OCI-LY1 (cell line): Measurements from ENCODE around the gene KCNH3.

ENCODE experiments used
- H2AFZ ChIP-seq: fragments of 200-600 bp; sonication (generic), shearing (Covaris generic); 2 replicates; pipeline ENCODE4 v1.6.0; 2014; ENCODE audit warnings: antibody characterized with exemption, mild to moderate bottlenecking, low read length
- H3F3A ChIP-seq: fragments of 200-600 bp; sonication (generic), shearing (Covaris generic); 2 replicates; pipeline ENCODE4 v1.6.0; 2014; ENCODE audit warnings: mild to moderate bottlenecking, antibody characterized with exemption, low read length, moderate library complexity; ENCODE audit not compliant: insufficient read depth
- H3K27ac ChIP-seq: fragments of 200-600 bp; sonication (generic); 2 replicates; pipeline ENCODE4 v1.5.1; 2014; ENCODE audit warnings: low read length, mixed run types, mild to moderate bottlenecking, low read depth; ENCODE audit not compliant: poor library complexity, severe bottlenecking
- H3K27me3 ChIP-seq: fragments of 200-600 bp; sonication (generic); 2 replicates; pipeline ENCODE4 v1.6.0; 2014; ENCODE audit warnings: antibody characterized with exemption, mild to moderate bottlenecking, low read length, moderate library complexity; ENCODE audit not compliant: insufficient read depth
- H3K36me3 ChIP-seq: fragments of 200-600 bp; sonication (generic); 2 replicates; pipeline ENCODE4 v1.6.1; 2014; ENCODE audit warnings: mild to moderate bottlenecking, antibody characterized with exemption, low read length, moderate library complexity, mixed read lengths; ENCODE audit not compliant: insufficient read depth
- H3K4me1 ChIP-seq: fragments of 200-600 bp; sonication (generic); 2 replicates; pipeline ENCODE4 v1.5.1; 2014; ENCODE audit warnings: mild to moderate bottlenecking, low read length, moderate library complexity; ENCODE audit not compliant: insufficient read depth, severe bottlenecking
- H3K4me2 ChIP-seq: fragments of 200-600 bp; sonication (generic), shearing (Covaris generic); 2 replicates; pipeline ENCODE4 v1.6.1; 2014; ENCODE audit warnings: low read length
- H3K4me3 ChIP-seq: fragments of 200-600 bp; sonication (generic); 2 replicates; pipeline ENCODE4 v1.5.1; 2014; ENCODE audit warnings: low read length, low read depth, mild to moderate bottlenecking, mixed read lengths; ENCODE audit not compliant: poor library complexity, severe bottlenecking
- H3K79me2 ChIP-seq: fragments of 200-600 bp; shearing (Covaris generic); 2 replicates; pipeline ENCODE4 v1.6.1; 2016; ENCODE audit warnings: mixed run types, low read length, mixed read lengths; ENCODE audit not compliant: insufficient read depth
- H3K9ac ChIP-seq: fragments of 200-600 bp; sonication (generic), shearing (Covaris generic); 2 replicates; pipeline ENCODE4 v1.6.1; 2014; ENCODE audit warnings: mild to moderate bottlenecking, low read length, mixed read lengths
- H3K9me2 ChIP-seq: fragments of 200-600 bp; sonication (generic), shearing (Covaris generic); 2 replicates; pipeline ENCODE4 v1.6.1; 2014; ENCODE audit warnings: low read depth, mild to moderate bottlenecking, low read length, mixed read lengths
- H3K9me3 ChIP-seq: fragments of 200-600 bp; shearing (Covaris generic); 2 replicates; pipeline ENCODE4 v1.6.1; 2014; ENCODE audit warnings: low read length, mixed read lengths
- H4K20me1 ChIP-seq: fragments of 200-600 bp; sonication (generic), shearing (Covaris generic); 2 replicates; pipeline ENCODE4 v1.6.0; 2016; ENCODE audit warnings: mild to moderate bottlenecking, low read length; ENCODE audit not compliant: insufficient read depth
- EZH2 ChIP-seq: fragments of 200-600 bp; sonication (generic), shearing (Covaris generic); IDR thresholded peaks from 2 replicates; pipeline ENCODE4 v1.8.0; 2017; ENCODE audit warnings: borderline replicate concordance, mixed run types, mild to moderate bottlenecking, antibody characterized with exemption, low read length, moderate library complexity, mixed read lengths
- TF ChIP-seq, protein P1 (sequence below): fragments of 200-600 bp; sonication (generic), shearing (Covaris generic); IDR thresholded peaks from 2 replicates; pipeline ENCODE4 v1.5.1; 2017; ENCODE audit warnings: mild to moderate bottlenecking, antibody characterized with exemption, low read length, moderate library complexity, mixed read lengths

Gene KCNH3

GRCh38 chr12:49598527-49598926 lies 59.7 kb downstream of the KCNH3 start:
- H3K4me3 ChIP-seq, result no peak overlapping the region

DNA sequence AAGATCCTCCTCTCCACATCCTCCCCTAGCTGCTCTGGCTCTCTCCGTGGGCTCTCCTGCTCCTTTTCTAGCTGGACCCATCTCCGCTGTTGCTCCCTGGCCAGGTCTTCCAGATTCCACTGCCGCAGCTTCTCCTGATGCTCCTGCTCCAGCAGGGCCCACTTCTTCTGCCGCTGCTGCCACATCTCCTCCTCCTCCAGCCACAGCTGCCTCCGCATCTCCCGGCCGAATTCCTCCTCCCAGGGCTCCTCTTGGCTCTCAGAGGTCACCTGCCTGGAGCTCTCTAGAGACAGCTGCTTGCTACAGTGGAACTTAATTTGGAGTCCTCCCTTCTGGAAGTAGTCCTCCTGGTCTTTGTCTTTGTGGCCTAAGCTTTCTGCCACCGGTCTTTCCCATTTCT lies 61.1 kb downstream of the KCNH3 start:
- Histone ChIP-seq H3K36me3 (no peaks in the 10 kb centered on the region), H4K20me1 (no peaks in the 10 kb centered on the region), H3K27me3 (no peaks in the 10 kb centered on the region), H3K4me3 (no peak overlapping the region), H3K9me3 (no peaks in the 10 kb centered on the region), H3K79me2 (no peaks in the 10 kb centered on the region), H3F3A (no peaks in the 10 kb centered on the region), H3K9me2 (no peaks in the 10 kb centered on the region), H3K27ac (no peak overlapping the region), H3K4me2 (no peak overlapping the region), H3K4me1 (no peaks in the 10 kb centered on the region), H3K9ac (no peak overlapping the region), H2AFZ (no peak overlapping the region)
- TF ChIP-seq, protein P1, sequence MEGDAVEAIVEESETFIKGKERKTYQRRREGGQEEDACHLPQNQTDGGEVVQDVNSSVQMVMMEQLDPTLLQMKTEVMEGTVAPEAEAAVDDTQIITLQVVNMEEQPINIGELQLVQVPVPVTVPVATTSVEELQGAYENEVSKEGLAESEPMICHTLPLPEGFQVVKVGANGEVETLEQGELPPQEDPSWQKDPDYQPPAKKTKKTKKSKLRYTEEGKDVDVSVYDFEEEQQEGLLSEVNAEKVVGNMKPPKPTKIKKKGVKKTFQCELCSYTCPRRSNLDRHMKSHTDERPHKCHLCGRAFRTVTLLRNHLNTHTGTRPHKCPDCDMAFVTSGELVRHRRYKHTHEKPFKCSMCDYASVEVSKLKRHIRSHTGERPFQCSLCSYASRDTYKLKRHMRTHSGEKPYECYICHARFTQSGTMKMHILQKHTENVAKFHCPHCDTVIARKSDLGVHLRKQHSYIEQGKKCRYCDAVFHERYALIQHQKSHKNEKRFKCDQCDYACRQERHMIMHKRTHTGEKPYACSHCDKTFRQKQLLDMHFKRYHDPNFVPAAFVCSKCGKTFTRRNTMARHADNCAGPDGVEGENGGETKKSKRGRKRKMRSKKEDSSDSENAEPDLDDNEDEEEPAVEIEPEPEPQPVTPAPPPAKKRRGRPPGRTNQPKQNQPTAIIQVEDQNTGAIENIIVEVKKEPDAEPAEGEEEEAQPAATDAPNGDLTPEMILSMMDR, result no peak

More at GRCh38 chr12:49598527-49598926, 59.7 kb downstream of the KCNH3 start:
- Histone ChIP-seq H3K4me1 (no peaks in the 10 kb centered on the region), H3K9me2 (no peaks in the 10 kb centered on the region), H3K79me2 (no peaks in the 10 kb centered on the region), H3K36me3 (no peaks in the 10 kb centered on the region), H3K27ac (no peak overlapping the region), H3K9me3 (no peaks in the 10 kb centered on the region), H3F3A (no peaks in the 10 kb centered on the region), H4K20me1 (no peaks in the 10 kb centered on the region), H3K27me3 (no peaks in the 10 kb centered on the region), H3K9ac (no peak overlapping the region), H2AFZ (no peak overlapping the region), H3K4me2 (no peak overlapping the region)
- TF ChIP-seq EZH2, result no peak
- TF ChIP-seq, protein P1, result no peak

DNA sequence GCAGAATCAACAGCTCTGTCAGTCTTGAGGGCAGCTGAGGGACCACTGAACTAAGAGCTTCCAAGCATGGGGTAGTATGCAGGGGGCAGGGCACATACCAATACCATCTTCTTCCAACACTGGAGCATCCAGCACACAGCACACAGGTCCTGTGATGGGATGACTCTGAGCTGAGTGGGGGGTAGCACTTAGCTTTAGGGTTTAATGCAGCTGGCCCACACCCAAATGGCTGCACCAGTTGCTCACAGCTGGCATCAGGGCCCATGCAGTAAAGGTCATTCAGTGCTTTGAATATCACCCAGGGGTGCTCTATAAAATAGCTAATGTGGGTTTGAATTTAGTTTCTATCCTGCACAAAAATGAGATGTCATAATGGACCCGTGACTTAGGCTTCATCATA lies 64.9 kb downstream of the KCNH3 start:
- no peaks in the 10 kb centered on the region for H4K20me1 ChIP-seq
- no peaks in the 10 kb centered on the region for H3K27me3 ChIP-seq
- H3F3A ChIP-seq, result no peaks in the 10 kb centered on the region
- H3K9me2 ChIP-seq, result no peaks in the 10 kb centered on the region
- H3K9me3 ChIP-seq, result no peaks in the 10 kb centered on the region
- no peak overlapping the region for H3K4me3 ChIP-seq
- no peak overlapping the region for H3K9ac ChIP-seq
- TF ChIP-seq EZH2, result no peak
- TF ChIP-seq, protein P1, result no peak
- H3K36me3 ChIP-seq, result no peaks in the 10 kb centered on the region
- no peaks in the 10 kb centered on the region for H3K4me1 ChIP-seq
- no peak overlapping the region for H3K27ac ChIP-seq
- no peak overlapping the region for H2AFZ ChIP-seq
- no peaks in the 10 kb centered on the region for H3K79me2 ChIP-seq
- no peak overlapping the region for H3K4me2 ChIP-seq
